GM19023 (cell line): ENCODE data around the gene GRIK3.

Experiments
- ATAC-seq: cut with Tn5 transposase; IDR thresholded peaks from one replicate; pipeline ENCODE4 v1.9.1; 2021; ENCODE audit warnings: mild to moderate bottlenecking, moderate library complexity; ENCODE audit not compliant: unreplicated experiment

The GRIK3 gene

DNA sequence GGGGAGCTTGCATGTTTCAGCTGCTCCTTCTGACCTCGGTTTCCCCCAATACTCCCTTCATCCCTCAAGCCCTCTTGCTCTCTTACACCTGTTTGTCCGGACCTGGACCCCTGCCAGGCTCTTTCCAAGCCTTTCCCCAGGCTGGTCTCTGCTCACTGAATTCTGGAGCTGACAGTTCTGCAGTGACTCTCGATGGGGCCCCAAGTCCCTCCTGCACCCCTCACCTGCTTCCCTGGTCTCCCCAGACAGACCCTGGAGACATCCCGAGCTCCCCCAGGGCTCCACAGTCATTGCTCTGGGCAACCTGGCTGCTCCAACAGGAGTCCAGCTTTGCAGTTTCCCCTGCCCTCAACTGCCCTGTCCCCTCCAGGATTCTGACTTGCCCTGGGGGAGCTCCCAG lies 198.6 kb downstream of the GRIK3 start:
- no peak for ATAC-seq

- ATAC-seq: no peak
Measured at GRCh38 chr1:36835017-36835695, 199.2 kb downstream of the GRIK3 start.

- ATAC-seq: no peak
Measured at GRCh38 chr1:36834586-36834985, 199.7 kb downstream of the GRIK3 start.

DNA sequence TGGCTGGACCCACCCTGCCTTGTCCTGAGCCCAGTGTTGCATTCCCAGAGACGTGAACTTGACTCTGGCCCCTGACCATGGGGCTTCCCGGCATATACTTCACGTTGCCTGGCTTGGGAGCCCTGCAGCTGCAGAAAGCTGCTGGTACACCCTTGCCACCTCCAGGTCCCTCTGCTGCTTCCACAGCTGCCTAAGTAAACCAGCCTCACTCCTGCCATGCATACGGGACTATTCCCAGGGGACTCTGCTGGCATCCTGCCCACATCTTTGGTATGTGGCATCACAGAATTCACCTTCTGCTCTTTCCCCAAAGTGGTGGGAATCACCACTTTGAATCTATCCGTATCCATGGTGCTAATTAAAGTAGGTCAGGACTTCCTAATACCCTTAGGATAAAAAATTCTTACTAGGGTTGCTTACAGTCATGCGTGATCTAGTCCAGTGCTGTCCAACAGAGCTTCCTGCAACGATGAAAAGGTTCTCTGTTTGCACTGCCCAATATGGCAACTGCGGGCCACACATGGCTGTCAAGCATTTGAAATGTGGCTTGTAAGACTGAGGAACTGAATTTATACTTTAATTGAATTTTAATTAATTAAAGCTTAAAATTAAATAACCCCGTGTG lies 203.0 kb downstream of the GRIK3 start:
- ATAC-seq: no peak

GRCh38 chr1:36829961-36830360 lies 204.4 kb downstream of the GRIK3 start:
- no peak for ATAC-seq

GRCh38 chr1:36829066-36829465 lies 205.2 kb downstream of the GRIK3 start:
- ATAC-seq: no peak

DNA sequence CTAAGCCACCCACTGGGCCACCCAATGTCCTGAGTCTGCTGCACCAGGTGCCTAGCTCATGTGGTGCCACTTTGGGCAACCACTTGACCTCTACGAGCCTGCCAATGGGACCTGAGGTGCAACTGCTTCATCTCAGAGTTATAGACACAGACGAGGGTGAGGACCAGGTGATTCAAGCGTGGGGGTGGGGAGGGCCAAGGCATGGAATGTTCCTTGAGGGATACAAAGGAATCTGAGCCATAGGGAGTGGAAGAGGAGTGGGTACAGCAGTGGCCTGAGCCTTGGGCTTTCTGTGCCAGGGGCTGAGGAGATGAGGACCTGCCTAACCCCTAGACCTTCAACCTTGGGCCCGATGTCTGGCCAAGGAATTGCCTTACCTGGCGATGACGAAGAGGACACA lies 209.1 kb downstream of the GRIK3 start:
- ATAC-seq: no peak

DNA sequence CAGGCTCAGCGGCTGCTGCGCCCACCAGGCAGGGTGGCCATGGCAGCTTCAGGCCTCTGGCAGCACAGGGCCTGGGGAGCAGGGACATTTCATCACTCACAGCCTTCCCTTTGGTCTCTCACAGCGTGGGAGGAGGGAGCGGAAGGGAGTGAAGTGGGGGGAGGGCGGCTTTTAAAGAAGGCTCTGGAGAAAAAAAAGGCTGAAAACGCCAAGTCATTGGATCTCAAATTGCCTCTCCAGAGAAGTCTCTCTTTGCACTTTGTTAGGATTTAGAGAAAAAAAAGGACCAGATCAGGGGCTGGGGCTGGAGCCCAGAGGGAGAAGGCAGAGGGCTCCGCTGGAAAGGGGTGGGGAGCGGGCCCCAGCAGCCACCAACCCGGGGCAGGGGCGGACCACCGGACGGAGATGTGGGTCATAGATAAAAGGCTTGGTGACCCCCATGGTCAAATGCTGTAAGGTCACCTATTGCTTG lies 209.9 kb downstream of the GRIK3 start:
- no peak for ATAC-seq

GRCh38 chr1:36822648-36823047 lies 211.7 kb downstream of the GRIK3 start:
- no peak for ATAC-seq

DNA sequence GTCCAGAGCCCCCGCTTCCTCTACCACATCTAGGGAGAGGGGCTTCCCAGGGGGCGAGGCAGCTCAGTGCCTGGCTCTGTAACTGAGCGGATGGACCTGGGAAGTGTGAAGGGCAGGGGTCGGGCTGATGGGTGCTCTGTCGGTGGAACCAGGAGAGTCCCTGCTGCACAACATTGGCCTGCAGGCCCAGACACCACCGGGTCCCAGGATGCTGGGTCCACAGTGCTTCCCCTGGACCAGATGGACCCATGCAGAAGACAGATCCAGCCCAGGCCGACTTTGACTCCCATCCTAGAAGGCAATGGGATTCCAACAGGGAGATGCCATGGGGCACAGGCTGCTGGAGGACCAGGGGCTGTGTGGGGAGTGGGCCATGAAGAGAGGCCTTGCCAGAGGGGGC lies 212.9 kb downstream of the GRIK3 start:
- no peak for ATAC-seq

- no peak for ATAC-seq
Measured at GRCh38 chr1:36818771-36819170, 215.5 kb downstream of the GRIK3 start.

- no peak for ATAC-seq
Measured at GRCh38 chr1:36816348-36816747, 218.0 kb downstream of the GRIK3 start.

DNA sequence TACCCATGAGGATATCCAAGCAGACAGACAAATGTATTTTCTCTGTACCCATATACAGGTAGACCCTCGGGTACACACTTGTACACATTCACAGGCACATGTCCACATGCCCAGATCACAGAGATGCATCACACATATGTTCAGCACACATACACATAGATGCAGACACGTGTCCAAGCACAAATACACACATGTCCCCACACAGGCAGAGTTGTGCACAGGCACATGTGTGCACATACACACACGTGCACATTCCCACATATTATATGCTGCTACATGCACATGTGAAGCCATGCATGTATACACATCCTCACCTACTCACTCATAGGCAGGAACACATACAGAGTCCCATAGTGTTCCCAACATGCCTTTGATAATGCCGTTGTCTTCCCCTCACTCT lies 219.5 kb downstream of the GRIK3 start:
- no peak for ATAC-seq

DNA sequence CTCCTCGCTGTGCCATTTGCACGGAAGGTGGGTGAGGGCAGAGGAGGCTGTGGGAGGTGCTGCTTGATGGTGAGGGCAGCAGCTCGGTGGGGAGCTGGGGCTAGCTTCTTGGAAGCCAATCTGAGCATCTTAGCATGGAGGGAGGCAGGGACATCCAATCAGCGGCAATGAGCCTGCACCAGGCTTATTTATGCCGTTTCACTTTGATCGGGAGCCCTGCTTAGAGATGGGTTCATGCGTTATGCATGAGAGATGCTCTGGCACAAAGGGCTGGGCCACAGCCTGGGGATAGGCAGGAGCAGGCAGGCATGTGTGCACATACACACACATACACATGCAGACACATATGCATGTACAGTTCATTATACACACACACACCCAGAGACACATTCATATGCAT lies 220.2 kb downstream of the GRIK3 start:
- no peak for ATAC-seq

GRCh38 chr1:36807262-36807661 lies 227.1 kb downstream of the GRIK3 start:
- ATAC-seq: no peak

GRCh38 chr1:36805979-36806640 lies 228.2 kb downstream of the GRIK3 start:
- no peak for ATAC-seq

DNA sequence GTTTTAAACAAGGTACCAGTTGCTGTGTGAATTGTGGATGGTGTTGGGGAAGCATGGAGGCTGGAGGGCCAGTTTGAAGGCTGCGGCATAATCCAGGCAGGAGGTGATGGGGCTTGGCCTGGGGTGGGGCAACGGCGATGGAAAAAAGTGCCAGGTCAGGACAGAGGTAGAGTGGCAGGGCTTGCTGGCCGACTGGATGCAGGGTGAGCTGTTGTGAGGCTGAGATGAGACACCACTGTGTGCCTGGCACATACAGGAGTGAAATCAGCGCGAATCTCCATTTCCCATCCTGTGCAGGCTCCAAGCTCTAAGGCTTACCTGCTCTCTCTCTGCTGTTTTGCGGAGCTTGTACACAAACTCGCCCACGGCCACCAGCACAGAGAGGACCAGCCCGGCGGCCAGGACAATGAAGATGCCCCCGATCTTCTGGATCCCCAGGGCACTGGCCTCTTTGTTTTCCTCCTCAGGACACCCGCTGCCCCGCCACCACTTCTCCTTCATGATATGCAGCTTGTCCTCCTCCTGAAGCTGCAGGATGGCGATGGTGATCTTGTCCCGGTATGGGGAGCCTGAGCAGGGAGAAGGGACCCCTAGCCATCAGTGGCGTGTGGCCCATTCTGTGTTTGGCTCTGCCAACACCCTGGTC lies 229.5 kb downstream of the GRIK3 start:
- ATAC-seq: no peak

GRCh38 chr1:36803868-36804570 lies 230.3 kb downstream of the GRIK3 start:
- no peak for ATAC-seq

GRCh38 chr1:36802018-36802417 lies 232.3 kb downstream of the GRIK3 start:
- ATAC-seq: no peak

GRCh38 chr1:36797761-36798160 lies 236.6 kb downstream of the GRIK3 start:
- no peak for ATAC-seq

DNA sequence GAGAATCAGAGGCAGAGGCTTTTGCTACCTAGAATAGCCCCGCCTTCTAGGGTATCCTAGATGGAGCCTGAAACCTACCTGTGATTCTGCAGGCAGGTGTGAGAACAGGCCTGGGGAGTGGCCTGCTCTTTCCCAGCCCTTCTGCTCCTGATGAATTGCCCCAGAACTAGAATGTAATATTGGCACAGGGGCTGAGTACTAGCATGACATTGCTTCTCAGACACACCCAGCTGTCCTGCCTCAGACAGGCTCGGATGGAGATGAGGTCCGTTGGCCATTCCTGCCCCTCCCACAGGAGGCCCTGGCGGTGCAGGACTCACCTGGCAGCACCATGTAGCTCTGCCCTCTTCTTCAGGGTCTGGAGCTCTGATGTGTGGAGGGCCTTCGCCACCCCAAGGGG lies 237.6 kb downstream of the GRIK3 start:
- ATAC-seq: no peak
